Caco-2 (cell line): Measurements from ENCODE around the gene NPPC. TPM values are rescaled to one million over a fixed set of nuclear protein-coding genes. Genes with fewer than 3 reads are reported as not detected.

Experiments
- BruUV-seq: library from RNA; stranded (reverse); fragments of 400-500 nt; replicated peaks from 2 replicates; lab custom pipeline; 2021; lab: Mats Ljungman, UMichigan
- CTCF ChIA-PET: fragments of 300-600 bp; sonication (Branson Sonifier 250); formaldehyde crosslinking; loops from one replicate; lab custom pipeline; 2022; ENCODE audit warnings: antibody characterized with exemption; lab: Charles Lee
- POLR2A ChIA-PET: fragments of 300-600 bp; sonication (Branson Sonifier 250); formaldehyde crosslinking; loops from one replicate; lab custom pipeline; 2022; ENCODE audit warnings: antibody characterized with exemption; lab: Charles Lee
- DNase-seq, 2 experiments: peaks; one replicate each; pipeline versions ENCODE4 v3.0.0 to v3.0.0-alpha.2; 2020 to 2022
- H3K27me3 ChIP-seq: replicated peaks from 2 replicates; pipeline ENCODE4 v1.6.0; 2011; ENCODE audit warnings: low read length; ENCODE audit not compliant: control insufficient read depth, insufficient read depth
- H3K36me3 ChIP-seq: 2 replicates; pipeline ENCODE4 v1.5.1; 2011; ENCODE audit warnings: low read length; ENCODE audit not compliant: control insufficient read depth, insufficient read depth
- H3K4me1 ChIP-seq: fragments of 250-450 bp; sonication (Bioruptor Pico); 2 replicates; pipeline ENCODE4 v1.5.1; 2020; ENCODE audit warnings: mild to moderate bottlenecking
- H3K4me3 ChIP-seq: 2 replicates; pipeline ENCODE4 v1.5.1; 2011; ENCODE audit warnings: low read depth, mild to moderate bottlenecking, control low read depth, low read length
- H3K9me3 ChIP-seq: fragments of 250-450 bp; sonication (Bioruptor Pico); 2 replicates; pipeline ENCODE4 v1.5.1; 2020; ENCODE audit warnings: mild to moderate bottlenecking, moderate library complexity
- H3K27ac Mint-ChIP-seq: one replicate; pipeline ENCODE4 v1.8.0; 2022; ENCODE audit warnings: mixed read lengths; ENCODE audit not compliant: unreplicated experiment
- H3K27me3 Mint-ChIP-seq: one replicate; pipeline ENCODE4 v1.8.0; 2022; ENCODE audit warnings: mixed read lengths; ENCODE audit not compliant: insufficient read depth, unreplicated experiment
- H3K36me3 Mint-ChIP-seq: one replicate; pipeline ENCODE4 v1.8.0; 2022; ENCODE audit warnings: mild to moderate bottlenecking, mixed read lengths; ENCODE audit not compliant: insufficient read depth, unreplicated experiment
- H3K4me1 Mint-ChIP-seq: one replicate; pipeline ENCODE4 v1.8.0; 2022; ENCODE audit warnings: low read depth, mixed read lengths; ENCODE audit not compliant: unreplicated experiment
- H3K4me3 Mint-ChIP-seq: one replicate; pipeline ENCODE4 v1.8.0; 2022; ENCODE audit warnings: mild to moderate bottlenecking, moderate library complexity, mixed read lengths; ENCODE audit not compliant: unreplicated experiment
- H3K9me3 Mint-ChIP-seq: one replicate; pipeline ENCODE4 v1.8.0; 2022; ENCODE audit warnings: mixed read lengths; ENCODE audit not compliant: unreplicated experiment
- intact Hi-C: fragments of 100-400 bp; cut with micrococcal nuclease; formaldehyde crosslinking; loops from one replicate; pipeline ENCODE4 v1.10.0; 2022; ENCODE audit not compliant: unreplicated experiment
- total RNA-seq: library from RNA; stranded (reverse); gene quantifications from 2 replicates; pipeline ENCODE4 v1.2.3, GENCODE V29; 2022
- TF ChIP-seq, protein P1 (sequence below), 2 experiments: fragments of 200-600 bp in 1 of 2; IDR thresholded peaks; 1 replicate in 1 of 2; 2 replicates in 1 of 2; pipeline versions ENCODE4 v1.5.1 to v1.8.0; 2011 to 2022; ENCODE audit warnings: antibody characterized with exemption in 1 of 2, control low read depth in 1 of 2, inconsistent platforms in 1 of 2, low read depth in 1 of 2, low read length in 1 of 2, mild to moderate bottlenecking in 1 of 2, moderate library complexity in 1 of 2; ENCODE audit not compliant: insufficient read depth in 1 of 2, severe bottlenecking in 1 of 2, unreplicated experiment in 1 of 2

Gene NPPC
- total RNA-seq, 1 experiment from 2014 or later, result not detected

DNA sequence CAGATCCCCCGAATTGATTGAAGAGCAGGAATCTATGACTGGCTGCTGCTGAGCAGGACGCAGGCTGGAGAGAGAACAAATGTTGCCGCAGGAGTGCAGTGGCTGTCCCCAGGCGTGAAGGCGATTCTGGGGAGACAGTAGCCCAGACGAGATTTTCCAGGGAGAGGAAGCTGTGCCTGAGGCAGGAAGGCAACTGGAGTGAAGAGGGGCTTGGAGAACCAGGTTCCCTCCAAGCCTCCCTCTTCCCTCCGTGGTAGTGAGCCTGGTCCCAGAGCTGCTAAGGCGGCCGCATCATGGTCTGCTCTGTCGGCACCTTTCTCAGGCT lies 1.3 kb upstream of the NPPC start:
- Mint-ChIP-seq H3K9me3 (no peaks in the 10 kb centered on the region), H3K4me1 (no peaks in the 10 kb centered on the region), H3K36me3 (no peaks in the 10 kb centered on the region), H3K4me3 (peak overlapping the region; percentile 65), H3K27me3 (peaks cover 11% of the 10 kb centered on the region), H3K27ac (no peak overlapping the region)
- no peaks in the 10 kb centered on the region; the same call in 1 of the 2 replicates for H3K27me3 ChIP-seq
- DNase-seq, result no peak
- ChIA-PET CTCF (no interaction called here), POLR2A (no interaction called here)
- no peaks in the 10 kb centered on the region for H3K36me3 ChIP-seq
- no TSS peak for BruUV-seq
- H3K4me3 ChIP-seq, result no peak overlapping the region
- TF ChIP-seq, protein P1, sequence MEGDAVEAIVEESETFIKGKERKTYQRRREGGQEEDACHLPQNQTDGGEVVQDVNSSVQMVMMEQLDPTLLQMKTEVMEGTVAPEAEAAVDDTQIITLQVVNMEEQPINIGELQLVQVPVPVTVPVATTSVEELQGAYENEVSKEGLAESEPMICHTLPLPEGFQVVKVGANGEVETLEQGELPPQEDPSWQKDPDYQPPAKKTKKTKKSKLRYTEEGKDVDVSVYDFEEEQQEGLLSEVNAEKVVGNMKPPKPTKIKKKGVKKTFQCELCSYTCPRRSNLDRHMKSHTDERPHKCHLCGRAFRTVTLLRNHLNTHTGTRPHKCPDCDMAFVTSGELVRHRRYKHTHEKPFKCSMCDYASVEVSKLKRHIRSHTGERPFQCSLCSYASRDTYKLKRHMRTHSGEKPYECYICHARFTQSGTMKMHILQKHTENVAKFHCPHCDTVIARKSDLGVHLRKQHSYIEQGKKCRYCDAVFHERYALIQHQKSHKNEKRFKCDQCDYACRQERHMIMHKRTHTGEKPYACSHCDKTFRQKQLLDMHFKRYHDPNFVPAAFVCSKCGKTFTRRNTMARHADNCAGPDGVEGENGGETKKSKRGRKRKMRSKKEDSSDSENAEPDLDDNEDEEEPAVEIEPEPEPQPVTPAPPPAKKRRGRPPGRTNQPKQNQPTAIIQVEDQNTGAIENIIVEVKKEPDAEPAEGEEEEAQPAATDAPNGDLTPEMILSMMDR (IDR thresholded peaks at IDR 0.05; ENCODE audit: insufficient read depth in 1 of 2, low read depth in 1 of 2, low read length in 1 of 2, severe bottlenecking in 1 of 2, unreplicated experiment in 1 of 2), result no peak
- intact Hi-C loops, result loop anchor here (5.0 kb wide), 2 partner anchors 400 to 510 kb away; no protein-coding TSS in a partner anchor
- no peaks in the 10 kb centered on the region for H3K9me3 ChIP-seq
- H3K4me1 ChIP-seq, result no peaks in the 10 kb centered on the region

DNA sequence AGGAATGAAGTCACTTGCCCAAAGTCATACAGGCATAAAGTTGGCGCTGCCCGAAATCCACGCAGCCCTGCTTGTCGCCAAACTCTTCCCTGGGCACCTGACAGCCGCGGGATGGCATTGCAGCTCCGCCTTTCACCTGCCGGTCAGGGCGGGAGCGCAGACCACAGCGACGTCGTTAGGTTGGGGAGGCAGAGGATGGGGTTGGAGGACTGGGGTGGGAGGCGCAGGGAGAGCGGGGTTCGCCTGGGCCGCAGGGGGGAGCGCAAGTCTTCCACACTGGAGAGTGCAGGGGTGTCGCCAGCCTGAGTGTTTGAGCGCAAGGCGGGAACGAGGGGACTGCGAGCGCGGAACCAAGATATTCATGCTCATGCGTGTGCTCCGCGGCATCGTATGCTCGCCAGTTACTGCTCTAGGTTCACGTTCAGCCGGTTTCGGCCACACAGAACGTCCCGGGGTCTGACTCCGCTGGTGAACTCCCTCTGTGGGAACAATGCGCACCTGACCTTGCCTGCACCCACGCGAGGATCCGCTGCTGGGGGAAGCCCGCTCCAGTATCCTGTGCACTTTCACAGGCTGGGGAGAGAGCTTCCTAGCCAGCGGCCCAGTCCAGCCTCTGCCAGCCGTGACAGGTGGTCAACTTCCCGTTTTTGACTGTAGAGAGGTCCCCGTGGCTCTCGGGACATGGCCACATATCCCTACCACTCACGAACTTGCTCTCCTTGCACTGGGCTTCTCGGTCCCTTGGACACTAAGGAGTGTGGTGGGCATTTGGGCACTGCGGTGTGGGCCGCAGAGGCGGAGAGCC lies 767 bp upstream of the NPPC start:
- no peak overlapping the region for H3K27ac Mint-ChIP-seq
- ChIA-PET POLR2A (no interaction called here), CTCF (interaction anchor here (0.6 to 1.0 kb wide), 5 partner anchors 9 to 210 kb away, joined by 3 to 8 read pairs (median 4); partner anchors contain the start of gene DIS3L2)
- intact Hi-C loops, result loop anchor here (5.0 kb wide), 2 partner anchors 400 to 510 kb away; no protein-coding TSS in a partner anchor
- H3K36me3 Mint-ChIP-seq, result no peaks in the 10 kb centered on the region
- no peaks in the 10 kb centered on the region; the same call in 1 of the 2 replicates for H3K27me3 ChIP-seq
- H3K27me3 Mint-ChIP-seq, result peaks cover 11% of the 10 kb centered on the region
- BruUV-seq, result no TSS peak
- no peaks in the 10 kb centered on the region for H3K4me1 Mint-ChIP-seq
- no peaks in the 10 kb centered on the region for H3K9me3 ChIP-seq
- H3K36me3 ChIP-seq, result no peaks in the 10 kb centered on the region
- no peaks in the 10 kb centered on the region for H3K9me3 Mint-ChIP-seq
- TF ChIP-seq, protein P1 (IDR thresholded peaks at IDR 0.05; ENCODE audit: insufficient read depth in 1 of 2, low read depth in 1 of 2, low read length in 1 of 2, severe bottlenecking in 1 of 2, unreplicated experiment in 1 of 2), result no peak
- no peak for DNase-seq
- no peaks in the 10 kb centered on the region for H3K4me1 ChIP-seq
- peak overlapping the region; percentile 65 for H3K4me3 Mint-ChIP-seq
- peak overlapping the region; percentile 49 for H3K4me3 ChIP-seq

DNA sequence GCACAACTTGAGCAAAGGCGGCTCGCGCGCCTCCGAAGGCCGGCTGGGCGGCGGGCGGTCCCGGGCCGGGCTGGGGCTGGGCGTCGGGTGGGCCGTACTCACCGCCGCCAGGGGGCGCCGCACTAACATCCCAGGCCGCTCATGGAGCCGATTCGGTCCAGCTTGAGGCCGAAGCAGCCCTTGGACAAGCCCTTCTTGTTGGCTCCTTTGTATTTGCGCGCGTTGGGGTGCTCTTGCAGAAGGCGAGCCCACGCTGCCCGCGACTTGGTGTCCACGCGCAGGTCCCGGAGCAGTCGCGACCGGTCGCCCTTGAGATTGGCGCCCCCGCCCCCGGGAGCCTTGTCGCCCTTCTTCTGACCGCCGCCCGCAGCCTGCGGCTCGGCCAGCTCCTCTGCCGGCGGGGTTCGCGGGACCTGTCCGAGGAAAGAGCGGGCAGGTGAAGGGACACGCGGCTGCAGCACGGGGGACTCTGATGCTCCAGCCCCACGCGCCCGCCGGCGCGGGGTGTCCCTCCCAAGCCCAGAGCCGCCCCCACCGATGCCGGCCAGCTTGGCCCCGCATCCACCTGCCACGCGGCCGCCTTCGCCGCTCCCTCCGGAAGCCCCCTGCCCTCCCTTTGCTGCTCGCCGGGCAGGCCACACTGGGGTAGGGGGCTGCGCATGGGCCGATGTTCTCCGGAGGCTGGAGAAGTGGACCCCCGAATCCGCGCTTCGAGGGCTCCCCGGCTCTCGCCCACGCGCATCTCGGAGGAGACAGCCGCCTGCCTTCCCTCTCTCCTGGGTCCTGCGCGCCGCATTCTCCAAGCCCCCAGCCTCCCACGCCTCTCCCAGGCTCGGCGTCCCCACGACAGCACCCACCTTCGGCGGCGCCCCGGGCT lies 655 bp downstream of the NPPC start:
- H3K9me3 Mint-ChIP-seq, result no peaks in the 10 kb centered on the region
- Histone ChIP-seq H3K4me1 (no peaks in the 10 kb centered on the region), H3K27me3 (no peaks in the 10 kb centered on the region; the same call in 1 of the 2 replicates), H3K36me3 (no peaks in the 10 kb centered on the region), H3K4me3 (peak overlapping the region; percentile 49), H3K9me3 (no peaks in the 10 kb centered on the region)
- DNase-seq, result peak; percentile 68 to 84
- no peaks in the 10 kb centered on the region for H3K4me1 Mint-ChIP-seq
- H3K4me3 Mint-ChIP-seq, result peak overlapping the region; percentile 65
- no peak overlapping the region for H3K27ac Mint-ChIP-seq
- POLR2A ChIA-PET, result interaction anchor here (0.6 kb wide), 1 partner anchor 361 kb away, joined by 3 read pairs; no protein-coding TSS in a partner anchor
- peaks cover 11% of the 10 kb centered on the region for H3K27me3 Mint-ChIP-seq
- no TSS peak for BruUV-seq
- TF ChIP-seq, protein P1 (IDR thresholded peaks at IDR 0.05; ENCODE audit: insufficient read depth in 1 of 2, low read depth in 1 of 2, low read length in 1 of 2, severe bottlenecking in 1 of 2, unreplicated experiment in 1 of 2), result peak; percentile 59 to 64
- no peaks in the 10 kb centered on the region for H3K36me3 Mint-ChIP-seq
- intact Hi-C loops, result loop anchor here (1.0 to 5.0 kb wide), 3 partner anchors 217 to 512 kb away; no protein-coding TSS in a partner anchor
- CTCF ChIA-PET, result interaction anchor here (0.6 to 1.4 kb wide), 7 partner anchors 8 to 401 kb away, joined by 3 to 8 read pairs (median 3); partner anchors contain the start of gene DIS3L2
